GM12878 (cell line): Measurements from ENCODE around the gene KLK13.

Source experiments
- CREB1 ChIP-seq: IDR thresholded peaks from 2 replicates; pipeline ENCODE4 v1.6.1; 2012; ENCODE audit warnings: low read depth, mild to moderate bottlenecking, inconsistent platforms
- FOS ChIP-seq: IDR thresholded peaks from 3 replicates; pipeline ENCODE4 v1.6.1; 2011; ENCODE audit warnings: borderline replicate concordance; ENCODE audit not compliant: insufficient read length; ENCODE audit errors: extremely low read depth
- JUND ChIP-seq: IDR thresholded peaks from 2 replicates; pipeline ENCODE4 v1.6.1; 2012; ENCODE audit warnings: low read depth, mild to moderate bottlenecking, low read length, improper control_type of control experiment, moderate library complexity
- NR2C2 ChIP-seq: IDR thresholded peaks from 2 replicates; pipeline ENCODE4 v1.6.1; 2011; ENCODE audit warnings: borderline replicate concordance, low read depth; ENCODE audit not compliant: control insufficient read depth, insufficient read length
- POLR2A ChIP-seq: IDR thresholded peaks from 2 replicates; pipeline ENCODE4 v1.6.1; 2011; ENCODE audit warnings: low read depth, mild to moderate bottlenecking, low read length
- POLR2AphosphoS5 ChIP-seq: IDR thresholded peaks from 2 replicates; pipeline ENCODE4 v1.6.1; 2011; ENCODE audit warnings: mild to moderate bottlenecking, low read length, inconsistent platforms
- RFX5 ChIP-seq: IDR thresholded peaks from 2 replicates; pipeline ENCODE4 v1.6.1; 2011; ENCODE audit warnings: low read depth, low read length, improper control_type of control experiment
- STAT3 ChIP-seq: IDR thresholded peaks from 2 replicates; pipeline ENCODE4 v1.6.1; 2011; ENCODE audit warnings: low read depth, low read length, improper control_type of control experiment
- YY1 ChIP-seq: IDR thresholded peaks from 2 replicates; pipeline ENCODE4 v1.6.1; 2011; ENCODE audit warnings: low read depth, mild to moderate bottlenecking, low read length
- ZNF274 ChIP-seq: IDR thresholded peaks from one replicate; pipeline ENCODE4 v1.8.0; 2011; ENCODE audit not compliant: insufficient read length, insufficient read depth
- TF ChIP-seq, protein P1 (sequence below), 3 experiments: IDR thresholded peaks in 2 of 3; conservative IDR thresholded peaks in 1 of 3; 2 replicates each; pipeline ENCODE4 v1.5.1; 2011; ENCODE audit warnings: low read depth in 3 of 3, low read length in 3 of 3, mild to moderate bottlenecking in 3 of 3, control low read depth in 2 of 3, moderate library complexity in 2 of 3, inconsistent platforms in 1 of 3, mixed read lengths in 1 of 3; ENCODE audit not compliant: control insufficient read depth in 2 of 3, insufficient read depth in 1 of 3; ENCODE audit errors: extremely low read depth in 1 of 3
- TF ChIP-seq, protein P2 (sequence below): IDR thresholded peaks from 2 replicates; pipeline ENCODE4 v1.6.1; 2011; ENCODE audit warnings: low read depth, mild to moderate bottlenecking, low read length, moderate library complexity, borderline replicate concordance; ENCODE audit errors: extremely low read depth
- TF ChIP-seq, protein P3 (sequence below): IDR thresholded peaks from 2 replicates; pipeline ENCODE4 v1.6.1; 2011; ENCODE audit warnings: low read depth, low read length, improper control_type of control experiment, borderline replicate concordance
- TF ChIP-seq, protein P4 (sequence below): IDR thresholded peaks from 2 replicates; pipeline ENCODE4 v1.6.1; 2012; ENCODE audit warnings: improper control_type of control experiment, low read depth, low read length; ENCODE audit not compliant: insufficient replicate concordance

DNA sequence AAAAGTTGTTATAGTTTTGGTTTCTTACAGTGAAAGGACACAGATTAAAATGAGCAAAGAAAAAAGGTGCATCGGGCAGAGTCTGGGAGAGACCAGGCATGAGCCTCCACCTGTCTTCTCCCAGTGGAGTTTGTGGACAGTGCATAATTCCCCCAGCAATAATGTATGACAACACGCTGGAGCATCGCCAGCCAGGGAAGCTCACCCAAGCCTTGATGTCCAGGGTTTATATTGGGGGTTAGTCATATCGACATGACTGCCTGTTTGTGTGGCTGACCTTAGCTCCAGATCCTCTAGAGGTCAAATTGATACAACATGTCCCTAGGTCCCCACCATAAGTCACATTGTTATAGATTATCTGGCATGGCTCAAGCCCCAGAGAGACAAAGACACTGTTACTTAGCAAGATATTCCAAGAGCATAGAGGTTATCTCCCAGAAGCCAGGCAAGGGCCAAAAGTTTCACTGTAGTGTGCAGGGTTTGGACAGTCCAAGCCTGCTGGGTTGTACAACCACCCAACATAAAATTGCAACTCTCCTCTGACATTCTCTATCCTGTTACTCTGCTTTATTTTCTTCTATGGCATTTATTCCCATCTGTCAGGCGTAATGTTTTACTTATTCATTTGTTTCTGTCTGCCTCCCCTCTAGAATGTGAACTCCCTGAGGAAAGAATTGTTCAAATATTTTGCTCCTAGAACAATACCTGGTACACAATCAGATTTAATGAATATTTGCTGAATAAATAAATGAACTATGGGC lies 5.6 kb upstream of the KLK13 start:
- no peak for TF ChIP-seq FOS
- no peak for TF ChIP-seq ZNF274
- no peak for TF ChIP-seq CREB1
- TF ChIP-seq, protein P1, sequence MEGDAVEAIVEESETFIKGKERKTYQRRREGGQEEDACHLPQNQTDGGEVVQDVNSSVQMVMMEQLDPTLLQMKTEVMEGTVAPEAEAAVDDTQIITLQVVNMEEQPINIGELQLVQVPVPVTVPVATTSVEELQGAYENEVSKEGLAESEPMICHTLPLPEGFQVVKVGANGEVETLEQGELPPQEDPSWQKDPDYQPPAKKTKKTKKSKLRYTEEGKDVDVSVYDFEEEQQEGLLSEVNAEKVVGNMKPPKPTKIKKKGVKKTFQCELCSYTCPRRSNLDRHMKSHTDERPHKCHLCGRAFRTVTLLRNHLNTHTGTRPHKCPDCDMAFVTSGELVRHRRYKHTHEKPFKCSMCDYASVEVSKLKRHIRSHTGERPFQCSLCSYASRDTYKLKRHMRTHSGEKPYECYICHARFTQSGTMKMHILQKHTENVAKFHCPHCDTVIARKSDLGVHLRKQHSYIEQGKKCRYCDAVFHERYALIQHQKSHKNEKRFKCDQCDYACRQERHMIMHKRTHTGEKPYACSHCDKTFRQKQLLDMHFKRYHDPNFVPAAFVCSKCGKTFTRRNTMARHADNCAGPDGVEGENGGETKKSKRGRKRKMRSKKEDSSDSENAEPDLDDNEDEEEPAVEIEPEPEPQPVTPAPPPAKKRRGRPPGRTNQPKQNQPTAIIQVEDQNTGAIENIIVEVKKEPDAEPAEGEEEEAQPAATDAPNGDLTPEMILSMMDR (IDR thresholded peaks at IDR 0.05 in 2 of 3, conservative IDR thresholded peaks at IDR 0.05 in 1 of 3; ENCODE audit: control insufficient read depth in 2 of 3, extremely low read depth in 1 of 3, insufficient read depth in 1 of 3, low read depth in 3 of 3, low read length in 3 of 3) = no peak
- TF ChIP-seq RFX5 = no peak
- TF ChIP-seq, protein P2, sequence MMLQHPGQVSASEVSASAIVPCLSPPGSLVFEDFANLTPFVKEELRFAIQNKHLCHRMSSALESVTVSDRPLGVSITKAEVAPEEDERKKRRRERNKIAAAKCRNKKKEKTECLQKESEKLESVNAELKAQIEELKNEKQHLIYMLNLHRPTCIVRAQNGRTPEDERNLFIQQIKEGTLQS = no peak
- TF ChIP-seq POLR2A = no peak
- TF ChIP-seq, protein P3, sequence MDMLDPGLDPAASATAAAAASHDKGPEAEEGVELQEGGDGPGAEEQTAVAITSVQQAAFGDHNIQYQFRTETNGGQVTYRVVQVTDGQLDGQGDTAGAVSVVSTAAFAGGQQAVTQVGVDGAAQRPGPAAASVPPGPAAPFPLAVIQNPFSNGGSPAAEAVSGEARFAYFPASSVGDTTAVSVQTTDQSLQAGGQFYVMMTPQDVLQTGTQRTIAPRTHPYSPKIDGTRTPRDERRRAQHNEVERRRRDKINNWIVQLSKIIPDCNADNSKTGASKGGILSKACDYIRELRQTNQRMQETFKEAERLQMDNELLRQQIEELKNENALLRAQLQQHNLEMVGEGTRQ = no peak
- TF ChIP-seq NR2C2 = no peak
- TF ChIP-seq YY1 = no peak
- TF ChIP-seq STAT3 = no peak
- no peak for TF ChIP-seq JUND
- TF ChIP-seq, protein P4, sequence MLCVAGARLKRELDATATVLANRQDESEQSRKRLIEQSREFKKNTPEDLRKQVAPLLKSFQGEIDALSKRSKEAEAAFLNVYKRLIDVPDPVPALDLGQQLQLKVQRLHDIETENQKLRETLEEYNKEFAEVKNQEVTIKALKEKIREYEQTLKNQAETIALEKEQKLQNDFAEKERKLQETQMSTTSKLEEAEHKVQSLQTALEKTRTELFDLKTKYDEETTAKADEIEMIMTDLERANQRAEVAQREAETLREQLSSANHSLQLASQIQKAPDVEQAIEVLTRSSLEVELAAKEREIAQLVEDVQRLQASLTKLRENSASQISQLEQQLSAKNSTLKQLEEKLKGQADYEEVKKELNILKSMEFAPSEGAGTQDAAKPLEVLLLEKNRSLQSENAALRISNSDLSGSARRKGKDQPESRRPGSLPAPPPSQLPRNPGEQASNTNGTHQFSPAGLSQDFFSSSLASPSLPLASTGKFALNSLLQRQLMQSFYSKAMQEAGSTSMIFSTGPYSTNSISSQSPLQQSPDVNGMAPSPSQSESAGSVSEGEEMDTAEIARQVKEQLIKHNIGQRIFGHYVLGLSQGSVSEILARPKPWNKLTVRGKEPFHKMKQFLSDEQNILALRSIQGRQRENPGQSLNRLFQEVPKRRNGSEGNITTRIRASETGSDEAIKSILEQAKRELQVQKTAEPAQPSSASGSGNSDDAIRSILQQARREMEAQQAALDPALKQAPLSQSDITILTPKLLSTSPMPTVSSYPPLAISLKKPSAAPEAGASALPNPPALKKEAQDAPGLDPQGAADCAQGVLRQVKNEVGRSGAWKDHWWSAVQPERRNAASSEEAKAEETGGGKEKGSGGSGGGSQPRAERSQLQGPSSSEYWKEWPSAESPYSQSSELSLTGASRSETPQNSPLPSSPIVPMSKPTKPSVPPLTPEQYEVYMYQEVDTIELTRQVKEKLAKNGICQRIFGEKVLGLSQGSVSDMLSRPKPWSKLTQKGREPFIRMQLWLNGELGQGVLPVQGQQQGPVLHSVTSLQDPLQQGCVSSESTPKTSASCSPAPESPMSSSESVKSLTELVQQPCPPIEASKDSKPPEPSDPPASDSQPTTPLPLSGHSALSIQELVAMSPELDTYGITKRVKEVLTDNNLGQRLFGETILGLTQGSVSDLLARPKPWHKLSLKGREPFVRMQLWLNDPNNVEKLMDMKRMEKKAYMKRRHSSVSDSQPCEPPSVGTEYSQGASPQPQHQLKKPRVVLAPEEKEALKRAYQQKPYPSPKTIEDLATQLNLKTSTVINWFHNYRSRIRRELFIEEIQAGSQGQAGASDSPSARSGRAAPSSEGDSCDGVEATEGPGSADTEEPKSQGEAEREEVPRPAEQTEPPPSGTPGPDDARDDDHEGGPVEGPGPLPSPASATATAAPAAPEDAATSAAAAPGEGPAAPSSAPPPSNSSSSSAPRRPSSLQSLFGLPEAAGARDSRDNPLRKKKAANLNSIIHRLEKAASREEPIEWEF = no peak
- no peak for TF ChIP-seq POLR2AphosphoS5
